ENCODE measurements around the gene NR1H3. TPM values are rescaled to one million over a fixed set of nuclear protein-coding genes. Genes with fewer than 3 reads are reported as not detected.

The NR1H3 gene
- total and polyA plus RNA-seq, 9 donors = 18.0 to 39.7 (median 27.3) TPM

GRCh38 chr11:47285969-47286770 is 28.4 kb downstream of the NR1H3 start:
- DNase-seq = no peak
- H3K4me1 ChIP-seq (ENCODE audit: insufficient read depth) = no peaks in the 10 kb centered on the region
- TF ChIP-seq CTCF (IDR thresholded peaks at IDR 0.05) (no peak), POLR2A (IDR thresholded peaks at IDR 0.05) (no peak), EP300 (IDR thresholded peaks at IDR 0.05) (no peak)

GRCh38 chr11:47288066-47288465 is 30.3 kb downstream of the NR1H3 start:
- Histone ChIP-seq H3K4me3 (no peak overlapping the region), H3K4me1 (ENCODE audit: insufficient read depth) (no peaks in the 10 kb centered on the region), H3K27me3 (no peaks in the 10 kb centered on the region), H3K27ac (no peak overlapping the region), H3K9me3 (no peaks in the 10 kb centered on the region), H3K36me3 (no peaks in the 10 kb centered on the region)
- TF ChIP-seq EP300 (IDR thresholded peaks at IDR 0.05) (no peak), POLR2A (IDR thresholded peaks at IDR 0.05) (no peak), CTCF (IDR thresholded peaks at IDR 0.05) (no peak)
- no peak for DNase-seq
- WGBS, 3 donors = 81 to 87% (median 86%) methylated on average over 5 of the region's 5 CpGs
- intact Hi-C loops (cut with DNase I) = no loop called here

More at GRCh38 chr11:47285969-47286770, 28.4 kb downstream of the NR1H3 start:
- Histone ChIP-seq H3K36me3 (no peaks in the 10 kb centered on the region), H3K27me3 (no peaks in the 10 kb centered on the region), H3K4me3 (no peak overlapping the region), H3K9me3 (no peaks in the 10 kb centered on the region), H3K27ac (no peak overlapping the region)
- intact Hi-C loops (cut with DNase I) = no loop called here
- 92% methylated on average over 13 of the region's 13 CpGs for WGBS, 3 donors

- Histone ChIP-seq H3K27me3 (no peaks in the 10 kb centered on the region), H3K36me3 (no peaks in the 10 kb centered on the region), H3K4me1 (ENCODE audit: insufficient read depth) (no peaks in the 10 kb centered on the region), H3K4me3 (no peak overlapping the region), H3K9me3 (no peaks in the 10 kb centered on the region), H3K27ac (no peak overlapping the region)
- no peak for TF ChIP-seq POLR2A (IDR thresholded peaks at IDR 0.05)
- TF ChIP-seq EP300 (IDR thresholded peaks at IDR 0.05) = no peak
- TF ChIP-seq CTCF (IDR thresholded peaks at IDR 0.05) = no peak
- intact Hi-C loops (cut with DNase I) = no loop called here
- no peak for DNase-seq
- 90 to 93% (median 92%) methylated on average over 15 of the region's 15 CpGs for WGBS, 3 donors
Observed at GRCh38 chr11:47289856-47290255, 32.1 kb downstream of the NR1H3 start.

GRCh38 chr11:47295385-47295784 is 37.6 kb downstream of the NR1H3 start:
- DNase-seq = no peak
- TF ChIP-seq EP300 (IDR thresholded peaks at IDR 0.05) (no peak), POLR2A (IDR thresholded peaks at IDR 0.05) (no peak), CTCF (IDR thresholded peaks at IDR 0.05) (no peak)
- Histone ChIP-seq H3K9me3 (peaks cover 0 to 5% of the 10 kb centered on the region in 2 donors), H3K27ac (no peak overlapping the region), H3K4me3 (no peak overlapping the region), H3K36me3 (no peaks in the 10 kb centered on the region), H3K27me3 (no peaks in the 10 kb centered on the region), H3K4me1 (ENCODE audit: insufficient read depth) (no peaks in the 10 kb centered on the region)
- intact Hi-C loops (cut with DNase I) = no loop called here
- 95 to 96% (median 95%) methylated on average over 5 of the region's 5 CpGs for WGBS, 3 donors
